WTC11 (cell line): ENCODE data around the gene TLE3. TPM values are rescaled to one million over a fixed set of nuclear protein-coding genes. Genes with fewer than 3 reads are reported as not detected.

Source experiments
- ATAC-seq: fragments of 200-7000 bp; cut with Tn5 transposase; 2 replicates; pipeline ENCODE4 v1.10.0; 2021; ENCODE audit warnings: mild to moderate bottlenecking, moderate library complexity
- CTCF ChIA-PET: fragments of 300-600 bp; sonication (Branson Sonifier 250); formaldehyde crosslinking; loops from one replicate; lab custom pipeline; 2021; ENCODE audit warnings: antibody characterized with exemption; lab: Charles Lee
- POLR2A ChIA-PET: fragments of 350-600 bp; sonication (Branson Sonifier 250); formaldehyde crosslinking; loops from one replicate; lab custom pipeline; 2021; ENCODE audit warnings: antibody characterized with exemption; lab: Charles Lee
- DNase-seq: peaks from one replicate; pipeline ENCODE4 v3.0.0; 2021; ENCODE audit warnings: low spot score
- H3K27ac Mint-ChIP-seq: 2 replicates; pipeline ENCODE4 v1.8.0; 2021; ENCODE audit warnings: mixed read lengths
- H3K27me3 Mint-ChIP-seq: 2 replicates; pipeline ENCODE4 v1.8.0; 2021; ENCODE audit warnings: low read depth, mild to moderate bottlenecking, moderate library complexity, mixed read lengths
- H3K36me3 Mint-ChIP-seq: 2 replicates; pipeline ENCODE4 v1.8.0; 2021; ENCODE audit warnings: mixed read lengths
- H3K4me1 Mint-ChIP-seq: 2 replicates; pipeline ENCODE4 v1.8.0; 2022; ENCODE audit warnings: mixed read lengths
- H3K4me3 Mint-ChIP-seq: 2 replicates; pipeline ENCODE4 v1.8.0; 2021; ENCODE audit warnings: mild to moderate bottlenecking, moderate library complexity, mixed read lengths
- H3K9me3 Mint-ChIP-seq: 2 replicates; pipeline ENCODE4 v1.8.0; 2021; ENCODE audit warnings: mixed read lengths
- AR ChIP-seq: fragments of 250-450 bp; sonication (Bioruptor Pico); IDR thresholded peaks from 2 replicates; pipeline ENCODE4 v1.9.0; 2021; ENCODE audit warnings: mild to moderate bottlenecking
- CBFB ChIP-seq: sonication (generic); formaldehyde crosslinking; IDR thresholded peaks from 2 replicates; pipeline ENCODE4 v1.8.1; 2022; ENCODE audit warnings: mild to moderate bottlenecking, low read depth, missing genetic modification reagents
- E2F4 ChIP-seq: sonication (generic); formaldehyde crosslinking; IDR thresholded peaks from 2 replicates; pipeline ENCODE4 v1.8.1; 2022; ENCODE audit warnings: low read depth, mild to moderate bottlenecking, moderate library complexity, missing genetic modification reagents, borderline replicate concordance
- GABPB1 ChIP-seq: sonication (generic); formaldehyde crosslinking; IDR thresholded peaks from 2 replicates; pipeline ENCODE4 v1.8.1; 2023; ENCODE audit warnings: mild to moderate bottlenecking, missing genetic modification reagents
- GTF2I ChIP-seq: fragments of 250-450 bp; sonication (Bioruptor Pico); conservative IDR thresholded peaks from 2 replicates; pipeline ENCODE4 v1.4.0; 2021; ENCODE audit warnings: mild to moderate bottlenecking
- NR1H2 ChIP-seq: sonication (generic); formaldehyde crosslinking; IDR thresholded peaks from 2 replicates; pipeline ENCODE4 v1.9.0; 2021; ENCODE audit warnings: mild to moderate bottlenecking, moderate library complexity, missing genetic modification reagents
- PRRX2 ChIP-seq: fragments of 250-450 bp; sonication (Bioruptor Pico); IDR thresholded peaks from 2 replicates; pipeline ENCODE4 v1.8.0; 2021; ENCODE audit warnings: mild to moderate bottlenecking
- SMAD3 ChIP-seq: sonication (generic); formaldehyde crosslinking; IDR thresholded peaks from 2 replicates; pipeline ENCODE4 v1.8.0; 2022; ENCODE audit warnings: missing genetic modification reagents, mild to moderate bottlenecking, borderline replicate concordance
- TP53 ChIP-seq: sonication (generic); formaldehyde crosslinking; IDR thresholded peaks from 2 replicates; pipeline ENCODE4 v1.8.1; 2023; ENCODE audit warnings: mild to moderate bottlenecking, missing genetic modification reagents
- ZNF138 ChIP-seq: sonication (generic); formaldehyde crosslinking; conservative IDR thresholded peaks from 2 replicates; pipeline ENCODE4 v1.8.1; 2022; ENCODE audit warnings: mild to moderate bottlenecking, moderate library complexity, missing genetic modification reagents
- total RNA-seq: library from RNA; stranded (reverse); gene quantifications from 3 replicates; pipeline ENCODE4 v1.2.3, GENCODE V29; 2021
- TF ChIP-seq, protein P1 (sequence below): sonication (generic); formaldehyde crosslinking; IDR thresholded peaks from 2 replicates; pipeline ENCODE4 v1.8.0; 2022; ENCODE audit warnings: missing genetic modification reagents
- TF ChIP-seq, protein P2 (sequence below): fragments of 250-450 bp; sonication (Bioruptor Pico); conservative IDR thresholded peaks from 2 replicates; pipeline ENCODE4 v1.9.0; 2021; ENCODE audit warnings: mild to moderate bottlenecking
- TF ChIP-seq, protein P3 (sequence below): fragments of 250-450 bp; sonication (Bioruptor Pico); IDR thresholded peaks from 2 replicates; pipeline ENCODE4 v1.9.0; 2021; ENCODE audit warnings: mild to moderate bottlenecking, borderline replicate concordance

The TLE3 gene
- total RNA-seq, 1 experiment from 2014 or later = 78.7 TPM

GRCh38 chr15:70053716-70054229 lies 43.9 kb downstream of the TLE3 start (continued):
- TF ChIP-seq, protein P1, sequence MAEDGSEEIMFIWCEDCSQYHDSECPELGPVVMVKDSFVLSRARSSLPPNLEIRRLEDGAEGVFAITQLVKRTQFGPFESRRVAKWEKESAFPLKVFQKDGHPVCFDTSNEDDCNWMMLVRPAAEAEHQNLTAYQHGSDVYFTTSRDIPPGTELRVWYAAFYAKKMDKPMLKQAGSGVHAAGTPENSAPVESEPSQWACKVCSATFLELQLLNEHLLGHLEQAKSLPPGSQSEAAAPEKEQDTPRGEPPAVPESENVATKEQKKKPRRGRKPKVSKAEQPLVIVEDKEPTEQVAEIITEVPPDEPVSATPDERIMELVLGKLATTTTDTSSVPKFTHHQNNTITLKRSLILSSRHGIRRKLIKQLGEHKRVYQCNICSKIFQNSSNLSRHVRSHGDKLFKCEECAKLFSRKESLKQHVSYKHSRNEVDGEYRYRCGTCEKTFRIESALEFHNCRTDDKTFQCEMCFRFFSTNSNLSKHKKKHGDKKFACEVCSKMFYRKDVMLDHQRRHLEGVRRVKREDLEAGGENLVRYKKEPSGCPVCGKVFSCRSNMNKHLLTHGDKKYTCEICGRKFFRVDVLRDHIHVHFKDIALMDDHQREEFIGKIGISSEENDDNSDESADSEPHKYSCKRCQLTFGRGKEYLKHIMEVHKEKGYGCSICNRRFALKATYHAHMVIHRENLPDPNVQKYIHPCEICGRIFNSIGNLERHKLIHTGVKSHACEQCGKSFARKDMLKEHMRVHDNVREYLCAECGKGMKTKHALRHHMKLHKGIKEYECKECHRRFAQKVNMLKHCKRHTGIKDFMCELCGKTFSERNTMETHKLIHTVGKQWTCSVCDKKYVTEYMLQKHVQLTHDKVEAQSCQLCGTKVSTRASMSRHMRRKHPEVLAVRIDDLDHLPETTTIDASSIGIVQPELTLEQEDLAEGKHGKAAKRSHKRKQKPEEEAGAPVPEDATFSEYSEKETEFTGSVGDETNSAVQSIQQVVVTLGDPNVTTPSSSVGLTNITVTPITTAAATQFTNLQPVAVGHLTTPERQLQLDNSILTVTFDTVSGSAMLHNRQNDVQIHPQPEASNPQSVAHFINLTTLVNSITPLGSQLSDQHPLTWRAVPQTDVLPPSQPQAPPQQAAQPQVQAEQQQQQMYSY (CRISPR knock-in tag) = no peak
- TF ChIP-seq, protein P2, sequence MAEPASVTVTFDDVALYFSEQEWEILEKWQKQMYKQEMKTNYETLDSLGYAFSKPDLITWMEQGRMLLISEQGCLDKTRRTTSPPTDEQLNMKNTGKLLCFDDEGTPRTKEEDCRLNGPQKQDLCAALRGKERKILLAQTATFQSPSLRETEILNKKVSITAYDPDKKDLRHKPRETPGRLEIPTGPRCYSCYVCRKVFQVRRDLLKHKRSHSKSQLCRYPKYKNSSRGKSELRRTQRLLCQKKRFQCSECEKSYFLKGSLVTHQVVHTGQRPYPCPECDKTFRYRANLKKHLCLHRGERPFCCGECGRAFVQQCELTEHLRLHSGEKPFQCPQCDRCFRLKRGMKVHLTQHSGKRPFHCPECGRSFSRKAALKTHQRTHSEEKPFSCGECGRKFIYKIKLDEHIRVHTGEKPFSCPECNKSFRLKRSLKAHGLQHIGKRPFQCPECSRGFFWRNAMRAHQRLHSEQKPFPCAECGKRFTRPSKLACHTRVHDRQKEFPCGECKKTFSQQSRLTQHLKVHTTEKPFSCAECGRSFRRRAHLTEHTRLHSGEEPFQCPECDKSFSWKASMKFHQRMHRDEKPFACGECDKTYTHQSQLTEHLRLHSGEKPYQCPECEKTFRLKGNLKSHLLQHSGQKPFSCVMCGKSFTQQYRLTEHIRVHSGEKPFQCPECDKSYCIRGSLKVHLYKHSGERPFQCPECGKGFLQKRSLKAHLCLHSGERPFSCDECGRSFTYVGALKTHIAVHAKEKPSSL (CRISPR knock-in tag) = no peak
- TF ChIP-seq TP53 (CRISPR knock-in tag) (no peak), PRRX2 (CRISPR knock-in tag) (no peak), GABPB1 (CRISPR knock-in tag) (no peak), GTF2I (CRISPR knock-in tag) (no peak), NR1H2 (CRISPR knock-in tag) (no peak), CBFB (CRISPR knock-in tag) (no peak)
- TF ChIP-seq, protein P3, sequence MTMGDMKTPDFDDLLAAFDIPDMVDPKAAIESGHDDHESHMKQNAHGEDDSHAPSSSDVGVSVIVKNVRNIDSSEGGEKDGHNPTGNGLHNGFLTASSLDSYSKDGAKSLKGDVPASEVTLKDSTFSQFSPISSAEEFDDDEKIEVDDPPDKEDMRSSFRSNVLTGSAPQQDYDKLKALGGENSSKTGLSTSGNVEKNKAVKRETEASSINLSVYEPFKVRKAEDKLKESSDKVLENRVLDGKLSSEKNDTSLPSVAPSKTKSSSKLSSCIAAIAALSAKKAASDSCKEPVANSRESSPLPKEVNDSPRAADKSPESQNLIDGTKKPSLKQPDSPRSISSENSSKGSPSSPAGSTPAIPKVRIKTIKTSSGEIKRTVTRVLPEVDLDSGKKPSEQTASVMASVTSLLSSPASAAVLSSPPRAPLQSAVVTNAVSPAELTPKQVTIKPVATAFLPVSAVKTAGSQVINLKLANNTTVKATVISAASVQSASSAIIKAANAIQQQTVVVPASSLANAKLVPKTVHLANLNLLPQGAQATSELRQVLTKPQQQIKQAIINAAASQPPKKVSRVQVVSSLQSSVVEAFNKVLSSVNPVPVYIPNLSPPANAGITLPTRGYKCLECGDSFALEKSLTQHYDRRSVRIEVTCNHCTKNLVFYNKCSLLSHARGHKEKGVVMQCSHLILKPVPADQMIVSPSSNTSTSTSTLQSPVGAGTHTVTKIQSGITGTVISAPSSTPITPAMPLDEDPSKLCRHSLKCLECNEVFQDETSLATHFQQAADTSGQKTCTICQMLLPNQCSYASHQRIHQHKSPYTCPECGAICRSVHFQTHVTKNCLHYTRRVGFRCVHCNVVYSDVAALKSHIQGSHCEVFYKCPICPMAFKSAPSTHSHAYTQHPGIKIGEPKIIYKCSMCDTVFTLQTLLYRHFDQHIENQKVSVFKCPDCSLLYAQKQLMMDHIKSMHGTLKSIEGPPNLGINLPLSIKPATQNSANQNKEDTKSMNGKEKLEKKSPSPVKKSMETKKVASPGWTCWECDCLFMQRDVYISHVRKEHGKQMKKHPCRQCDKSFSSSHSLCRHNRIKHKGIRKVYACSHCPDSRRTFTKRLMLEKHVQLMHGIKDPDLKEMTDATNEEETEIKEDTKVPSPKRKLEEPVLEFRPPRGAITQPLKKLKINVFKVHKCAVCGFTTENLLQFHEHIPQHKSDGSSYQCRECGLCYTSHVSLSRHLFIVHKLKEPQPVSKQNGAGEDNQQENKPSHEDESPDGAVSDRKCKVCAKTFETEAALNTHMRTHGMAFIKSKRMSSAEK (CRISPR knock-in tag) = no peak
- TF ChIP-seq, all 79 proteins: peak for 0

DNA sequence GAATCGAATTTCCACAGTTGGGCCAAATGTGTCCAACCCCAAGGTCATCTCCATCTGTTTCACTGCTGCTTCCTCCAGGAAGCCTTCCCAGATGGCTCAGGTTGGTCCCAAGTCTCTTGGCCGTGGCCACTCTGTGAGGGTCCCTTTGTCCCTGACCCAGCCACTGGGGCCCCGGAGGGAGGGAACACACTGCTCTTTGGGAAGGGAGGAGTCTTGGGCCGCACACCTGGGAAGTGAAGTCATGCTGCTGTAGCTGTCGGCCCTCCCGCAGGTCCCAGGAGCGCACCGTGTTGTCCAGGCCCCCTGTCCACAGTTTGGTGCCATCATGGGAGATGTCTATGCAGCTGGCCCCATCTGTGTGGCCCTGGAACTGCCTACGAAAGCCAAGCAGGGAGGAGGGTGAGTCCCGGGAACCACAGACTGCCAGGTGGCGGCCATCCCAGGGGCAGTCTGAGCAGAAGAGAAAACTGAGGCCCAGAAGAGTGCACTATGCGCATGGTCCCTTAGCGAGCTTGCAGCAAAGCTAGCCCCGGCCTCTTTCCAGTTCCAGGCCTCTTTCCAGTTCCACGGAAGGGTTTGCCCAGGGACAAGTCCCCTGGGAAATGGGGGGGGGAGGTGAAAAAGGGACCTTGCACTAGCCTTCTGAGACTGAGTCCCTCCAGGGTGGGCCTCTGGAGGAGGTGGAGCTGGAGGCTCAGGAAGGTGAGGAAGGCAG lies 44.6 kb downstream of the TLE3 start:
- Mint-ChIP-seq H3K36me3 (peaks cover 61% of the 10 kb centered on the region), H3K4me3 (no peak overlapping the region)
- CTCF ChIA-PET = no interaction called here
- TF ChIP-seq CBFB (CRISPR knock-in tag) (no peak), E2F4 (no peak), ZNF138 (CRISPR knock-in tag) (no peak), AR (CRISPR knock-in tag) (no peak), SMAD3 (CRISPR knock-in tag) (no peak)
- TF ChIP-seq, all 79 proteins: peak for 0
- ATAC-seq (no peak), DNase-seq (no peak)
- Mint-ChIP-seq H3K27ac (no peak overlapping the region), H3K27me3 (no peaks in the 10 kb centered on the region), H3K4me1 (peaks cover 4% of the 10 kb centered on the region), H3K9me3 (no peaks in the 10 kb centered on the region)
- POLR2A ChIA-PET = interaction anchor here (0.5 kb wide), 1 partner anchor 45 kb away, joined by 3 read pairs; no protein-coding TSS in a partner anchor
